HG02798 (cell line): ENCODE data around the gene PPP1R13L.
"Not testable (repeated sequence)": the region's sequence is repeated elsewhere in the genome, so short reads cannot be mapped to it uniquely, and the experiment has no call there.

Experiments used
- ATAC-seq: cut with Tn5 transposase; IDR thresholded peaks from one replicate; pipeline ENCODE4 v1.9.1; 2021; ENCODE audit warnings: mild to moderate bottlenecking; ENCODE audit not compliant: unreplicated experiment, poor library complexity

Gene PPP1R13L

DNA sequence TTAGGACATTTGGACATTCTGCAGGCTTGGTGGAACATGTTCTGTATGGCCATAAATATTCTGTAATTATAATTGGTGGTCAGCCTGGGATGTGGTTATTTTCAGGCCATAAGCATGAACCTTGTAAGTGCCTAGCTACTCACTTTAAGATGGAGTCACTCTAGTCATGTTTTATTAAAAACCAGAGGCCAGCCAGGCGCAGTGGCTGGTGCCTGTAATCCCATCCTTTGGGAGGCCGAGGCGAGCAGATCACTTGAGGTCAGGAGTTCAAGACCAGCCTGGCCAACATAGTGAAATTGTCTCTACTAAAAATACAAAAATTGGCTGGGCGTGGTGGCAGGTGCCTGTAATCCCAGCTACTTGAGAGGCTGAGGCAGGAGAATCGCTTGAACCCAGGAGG lies 2.7 kb upstream of the PPP1R13L start:
- not testable (repeated sequence) for ATAC-seq

DNA sequence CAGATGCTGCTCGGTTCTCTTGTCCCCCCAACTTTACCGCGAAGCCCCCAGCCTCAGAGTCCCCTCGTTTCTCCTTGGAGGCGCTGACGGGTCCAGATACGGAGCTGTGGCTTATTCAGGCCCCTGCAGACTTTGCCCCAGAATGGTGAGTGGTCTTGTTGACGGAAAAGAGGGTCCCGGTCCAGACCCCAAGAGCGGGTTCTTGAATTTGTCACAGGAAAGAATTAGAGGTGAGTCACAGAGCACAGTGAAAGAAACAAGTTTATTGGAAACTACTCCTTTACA lies 2.2 kb upstream of the PPP1R13L start:
- ATAC-seq = no peak

DNA sequence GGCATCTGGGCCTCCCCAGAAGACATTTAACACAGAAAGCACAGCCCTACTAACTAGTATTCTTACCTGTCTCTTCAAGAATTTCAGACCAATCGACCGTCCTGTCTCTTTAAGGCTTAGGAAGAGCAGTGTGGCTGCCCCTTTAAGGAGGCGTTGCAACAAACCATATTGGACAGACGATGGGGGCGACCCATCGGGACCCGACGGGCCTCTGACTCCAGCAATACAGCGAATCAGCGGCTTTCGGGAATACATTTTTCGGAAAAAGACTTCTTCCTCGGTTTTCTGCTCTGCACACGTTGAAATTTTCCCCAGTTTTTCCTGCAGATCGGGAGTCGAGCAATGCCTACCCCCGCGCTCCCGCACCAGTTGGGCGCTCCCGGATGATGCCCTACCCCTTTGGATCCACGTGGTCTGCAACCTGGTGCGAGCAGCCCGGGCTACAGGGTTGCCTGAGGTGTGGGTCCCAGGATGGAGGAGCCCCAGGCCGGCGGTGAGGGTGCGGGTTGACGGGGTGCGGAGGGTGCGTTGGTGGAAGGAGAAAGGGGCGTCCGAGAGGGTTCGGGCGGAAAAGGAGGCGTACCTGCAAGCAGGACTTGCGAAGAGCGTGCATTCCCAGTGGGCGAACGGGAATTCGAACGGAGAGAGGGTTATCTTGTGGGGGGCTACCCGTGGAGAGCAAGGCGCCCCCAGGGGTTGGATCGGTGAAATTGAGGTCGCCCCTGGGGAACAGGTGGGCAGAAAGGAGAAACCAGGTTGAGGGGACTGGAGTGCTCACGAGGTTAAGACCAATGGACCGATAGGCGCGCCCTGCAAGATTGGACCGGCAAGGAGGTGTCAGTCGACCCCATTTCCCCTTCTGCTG lies 1.6 kb upstream of the PPP1R13L start, which contains the start of gene POLR1G:
Gene POLR1G (plus strand): TSS at position 419 of the 865 bp plus-strand sequence. CDS start 53 bp downstream, at position 472.
- peak; percentile 76 for ATAC-seq

DNA sequence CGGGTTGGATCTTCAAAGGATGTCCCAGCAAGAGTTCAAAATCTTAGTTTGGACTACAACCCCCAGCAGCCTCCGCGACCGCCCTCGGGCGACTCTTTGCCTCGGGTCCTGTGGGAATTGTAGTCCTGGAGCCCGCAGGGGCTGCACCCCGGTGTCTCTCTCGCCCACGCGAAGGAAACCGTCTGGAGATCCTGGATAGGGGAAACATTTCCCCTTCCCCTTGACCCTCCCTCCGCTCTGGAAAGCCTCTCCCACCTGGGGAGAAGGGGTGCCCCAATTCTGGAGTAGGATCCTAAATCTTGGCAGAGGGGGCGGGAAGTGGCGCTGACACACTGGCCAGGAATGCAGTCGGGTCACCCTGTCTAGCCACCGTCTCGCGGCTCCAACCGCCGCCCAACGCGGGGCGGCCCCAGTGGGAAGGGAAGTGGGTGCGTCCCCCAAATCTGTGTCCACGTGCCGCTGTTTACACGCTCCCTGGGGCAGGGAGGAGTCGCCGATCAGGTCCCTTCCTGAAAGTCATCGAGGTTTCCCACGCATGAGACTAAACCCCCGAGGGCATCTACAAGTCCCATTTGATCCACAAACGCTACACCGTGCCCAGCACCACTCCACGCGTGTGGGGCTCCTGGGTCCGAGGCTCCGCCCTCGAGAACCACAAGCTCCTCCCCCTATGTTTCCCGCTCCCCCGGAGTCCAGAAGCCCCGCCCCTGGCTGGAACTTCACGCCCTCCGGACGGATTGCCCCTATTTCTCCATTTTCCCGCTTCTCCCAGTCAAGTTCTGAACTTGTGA lies 761 bp upstream of the PPP1R13L start:
- ATAC-seq = peak; percentile 66

DNA sequence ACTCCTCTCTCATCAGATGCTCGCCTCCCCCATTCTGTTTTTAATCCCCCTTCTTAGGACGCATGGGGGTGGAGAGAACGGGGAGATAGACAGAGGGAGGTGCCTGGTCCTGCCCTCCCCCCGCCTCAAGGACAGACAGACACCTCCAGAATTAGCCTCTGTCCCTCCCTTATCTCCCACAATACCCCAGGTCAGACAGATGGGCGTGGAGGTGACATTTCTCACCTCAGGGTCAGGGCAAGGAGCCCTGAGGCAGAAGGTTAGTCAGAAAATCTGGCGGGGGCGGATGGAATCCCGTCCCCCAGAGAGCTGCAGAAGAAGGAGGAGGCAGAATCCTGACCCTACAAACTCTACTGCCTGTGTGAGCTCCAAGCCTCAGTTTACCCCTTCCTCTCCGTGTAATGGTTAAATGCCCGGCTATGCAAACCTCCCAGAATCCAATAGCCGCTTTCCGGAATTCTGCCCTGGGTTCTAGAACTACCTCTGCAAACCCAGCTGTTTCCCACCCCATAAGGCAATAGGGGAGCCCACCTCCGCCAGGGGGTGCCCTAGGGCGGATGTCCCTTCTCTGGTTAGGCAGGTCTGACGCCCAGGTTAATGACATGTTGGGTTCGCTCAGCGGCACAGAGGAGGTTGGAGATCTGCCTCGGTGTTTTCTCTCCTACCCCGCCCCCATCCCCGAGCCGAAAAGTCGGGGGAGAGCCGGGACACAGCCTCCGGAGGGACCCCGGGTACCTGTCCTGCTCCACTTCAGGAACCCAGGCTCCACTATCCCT lies 900 bp downstream of the PPP1R13L start:
- ATAC-seq = no peak

DNA sequence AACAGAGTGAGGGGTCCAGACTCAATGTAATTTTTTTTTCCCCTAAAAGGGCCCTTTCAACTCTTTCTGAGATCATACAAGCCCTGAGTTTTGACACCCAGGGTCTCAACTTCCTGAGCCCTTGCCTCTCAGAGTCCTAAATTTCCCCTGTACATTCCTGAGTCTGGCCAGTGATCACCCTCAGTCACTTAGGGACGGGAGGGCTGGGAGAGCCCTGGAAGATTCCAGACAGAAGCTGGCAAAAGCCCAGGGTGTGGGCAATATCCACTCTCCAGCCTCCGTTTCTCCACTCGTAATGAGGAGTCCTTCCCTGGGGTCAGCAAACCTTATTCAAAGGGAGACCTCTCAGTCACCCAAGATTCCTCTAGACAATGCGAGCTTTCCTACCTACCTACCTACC lies 1.6 kb downstream of the PPP1R13L start:
- ATAC-seq = no peak

DNA sequence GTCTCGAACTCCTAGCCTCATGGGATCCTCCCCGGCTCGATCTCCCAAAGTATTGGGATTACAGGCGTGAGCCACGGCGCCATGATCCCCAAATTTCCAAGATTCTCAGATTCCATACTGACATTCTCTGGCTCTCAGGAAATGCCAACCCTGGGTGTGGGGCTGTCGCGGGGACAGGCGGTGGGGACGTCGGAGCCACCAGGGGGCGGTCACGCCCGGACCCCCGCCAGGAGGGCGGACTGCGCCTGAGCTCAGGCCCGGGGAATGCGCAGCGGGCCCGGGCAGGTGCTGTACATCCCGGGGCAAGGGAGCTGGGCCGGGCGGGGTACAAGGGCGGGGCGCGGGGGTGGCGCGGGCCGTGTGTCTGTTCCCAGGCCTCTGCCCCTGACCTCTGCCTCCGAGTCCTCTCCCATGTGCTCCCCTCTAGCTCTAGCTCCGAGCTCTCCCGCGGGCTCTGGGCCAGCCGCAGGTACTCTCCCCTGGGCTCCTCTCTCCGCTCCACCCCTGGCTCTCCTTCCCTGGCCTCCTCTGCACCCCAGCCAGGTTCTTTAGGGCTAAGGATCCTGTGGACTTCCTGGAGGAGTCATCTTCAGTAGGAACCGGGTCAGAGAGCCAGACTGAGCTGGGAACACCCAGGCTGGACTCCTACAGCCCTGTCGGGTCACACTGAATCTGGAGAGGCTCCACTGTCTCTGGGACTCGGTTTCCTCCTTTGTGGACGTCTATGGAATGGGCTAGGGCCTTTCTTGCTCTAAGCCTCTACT lies 2.4 kb downstream of the PPP1R13L start:
- no peak for ATAC-seq

DNA sequence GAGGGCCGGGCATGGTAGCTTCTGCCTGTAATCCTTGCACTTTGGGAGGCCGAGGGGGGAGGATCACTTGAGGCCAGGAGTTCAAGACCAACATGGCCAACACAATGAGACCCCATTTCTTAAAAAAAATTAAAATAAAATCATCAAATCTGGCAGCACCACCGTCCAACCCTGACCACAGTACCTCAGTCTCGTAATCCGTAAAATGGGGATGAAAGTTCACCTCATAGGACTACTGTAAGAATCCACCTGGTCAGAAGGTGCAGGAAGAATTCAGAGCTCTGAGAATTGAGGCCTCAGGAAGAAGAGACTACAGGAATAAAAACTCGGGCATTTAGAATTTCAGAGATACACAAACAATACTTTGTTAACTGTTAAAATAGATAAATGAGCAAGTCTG lies 3.1 kb downstream of the PPP1R13L start:
- ATAC-seq = no peak

DNA sequence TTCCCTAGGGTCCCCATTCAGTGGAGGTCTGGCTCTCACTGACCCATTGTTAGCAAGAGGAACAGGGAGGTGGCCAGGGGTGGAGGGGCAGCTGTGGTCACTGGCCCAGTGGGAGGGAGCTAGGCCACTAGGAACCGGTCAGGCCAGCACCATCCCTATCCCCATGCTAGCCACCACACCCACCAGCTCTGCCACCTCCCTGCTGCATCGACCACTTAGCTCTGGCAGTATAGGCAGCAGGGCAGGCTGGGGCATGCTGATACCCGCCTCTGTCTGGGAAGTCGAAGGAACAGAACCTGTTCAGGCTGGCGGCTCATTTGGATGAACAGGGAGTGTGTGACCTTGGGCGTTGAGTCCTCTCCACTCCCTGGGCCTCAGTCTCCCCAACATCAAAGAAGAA lies 4.7 kb downstream of the PPP1R13L start:
- no peak for ATAC-seq

DNA sequence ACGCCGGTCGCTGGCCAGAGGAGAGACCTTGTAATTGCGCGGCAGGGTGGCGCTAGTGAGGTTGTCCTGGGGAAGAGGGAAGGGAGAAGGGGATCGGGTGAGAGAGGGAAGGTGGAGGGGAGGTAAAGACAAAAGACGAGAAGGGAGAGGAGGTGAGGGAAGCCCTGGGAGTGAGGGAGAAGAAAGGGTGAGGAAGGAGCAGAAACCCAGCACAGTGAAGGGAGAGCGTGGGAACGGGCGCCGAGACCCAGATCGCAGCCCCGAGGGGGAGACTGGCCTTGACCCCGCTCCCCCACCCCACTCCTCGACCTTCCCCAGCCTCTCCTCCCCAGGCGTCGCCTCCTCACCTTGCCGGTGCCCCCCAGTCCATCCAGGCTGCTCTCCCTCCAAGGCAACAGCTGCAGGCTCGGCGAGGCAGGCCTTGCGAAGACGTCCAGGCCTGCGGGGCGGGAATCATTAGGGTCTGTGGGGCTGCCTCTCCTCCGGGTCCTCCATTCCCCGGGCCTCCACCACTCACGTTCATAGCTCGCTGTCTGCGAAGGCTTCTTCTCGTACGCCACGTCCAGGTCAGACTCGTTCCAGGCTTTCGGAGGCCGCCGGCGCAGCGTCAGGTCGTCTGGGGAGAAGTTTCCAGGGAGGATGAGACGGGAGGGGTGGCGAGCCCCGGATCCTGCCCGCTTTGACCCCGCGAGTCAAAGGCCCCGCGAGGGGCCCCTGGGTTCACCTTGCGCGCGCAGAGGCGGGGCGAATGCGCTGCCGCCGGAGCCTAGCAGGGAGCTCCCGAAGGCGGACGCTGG lies 8.8 kb downstream of the PPP1R13L start:
- ATAC-seq = no peak

DNA sequence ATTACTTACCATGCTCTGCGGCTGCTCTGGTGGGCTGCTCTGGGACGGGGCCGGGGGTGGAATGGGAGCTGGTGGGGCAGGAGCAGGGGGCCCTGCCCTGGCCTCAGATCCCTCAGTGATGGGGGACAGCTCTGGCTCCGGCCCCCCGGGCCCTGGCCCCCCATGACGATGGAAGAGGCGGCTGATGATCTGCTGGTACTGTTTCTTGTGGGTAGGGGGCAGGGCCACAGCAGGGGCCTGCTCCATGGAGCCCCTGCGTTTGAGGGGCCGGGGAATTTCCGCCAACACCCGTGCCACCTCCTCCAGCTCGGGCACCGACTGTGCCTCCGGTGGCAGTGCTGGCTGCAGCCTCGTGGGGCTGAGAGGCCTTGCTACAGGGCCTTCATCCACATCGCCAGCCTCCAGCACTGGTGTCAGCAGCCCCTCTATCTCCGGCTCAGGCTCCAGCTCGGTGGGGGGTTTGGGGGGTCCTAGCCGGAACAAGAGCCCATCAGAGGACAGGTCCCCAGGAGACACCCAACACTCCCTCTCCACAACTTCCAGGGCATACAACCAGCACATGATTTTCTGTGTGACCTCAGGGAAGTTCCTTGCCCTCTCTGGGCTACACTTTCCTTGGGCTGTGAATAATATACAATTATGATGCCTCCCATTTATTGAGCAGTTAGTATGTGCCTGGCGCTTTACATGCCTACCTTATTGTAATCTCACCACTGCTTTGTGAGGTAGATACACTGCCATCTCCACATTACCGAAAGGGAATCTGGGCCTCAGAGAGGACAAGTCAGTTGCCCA lies 12.8 kb downstream of the PPP1R13L start:
- no peak for ATAC-seq

DNA sequence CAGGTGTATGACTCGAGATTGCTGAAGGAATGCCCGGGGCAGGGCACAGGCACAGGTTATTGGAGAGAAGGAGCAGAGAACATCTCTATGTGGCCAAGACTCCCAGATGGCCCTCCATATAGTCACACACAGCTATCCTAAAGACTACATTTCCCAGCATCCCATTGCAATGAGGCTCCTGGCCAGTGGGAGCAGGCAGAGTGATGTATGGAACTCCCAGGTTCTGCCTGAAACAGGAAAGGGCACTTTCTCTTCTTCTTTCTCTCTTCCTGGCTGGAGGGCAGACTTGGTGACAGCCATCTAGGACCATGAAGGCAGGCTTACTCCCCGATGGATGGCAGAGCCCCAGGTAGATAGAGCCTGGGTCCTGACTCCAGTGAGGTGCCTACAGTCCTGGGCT lies 13.5 kb downstream of the PPP1R13L start:
- ATAC-seq = no peak

DNA sequence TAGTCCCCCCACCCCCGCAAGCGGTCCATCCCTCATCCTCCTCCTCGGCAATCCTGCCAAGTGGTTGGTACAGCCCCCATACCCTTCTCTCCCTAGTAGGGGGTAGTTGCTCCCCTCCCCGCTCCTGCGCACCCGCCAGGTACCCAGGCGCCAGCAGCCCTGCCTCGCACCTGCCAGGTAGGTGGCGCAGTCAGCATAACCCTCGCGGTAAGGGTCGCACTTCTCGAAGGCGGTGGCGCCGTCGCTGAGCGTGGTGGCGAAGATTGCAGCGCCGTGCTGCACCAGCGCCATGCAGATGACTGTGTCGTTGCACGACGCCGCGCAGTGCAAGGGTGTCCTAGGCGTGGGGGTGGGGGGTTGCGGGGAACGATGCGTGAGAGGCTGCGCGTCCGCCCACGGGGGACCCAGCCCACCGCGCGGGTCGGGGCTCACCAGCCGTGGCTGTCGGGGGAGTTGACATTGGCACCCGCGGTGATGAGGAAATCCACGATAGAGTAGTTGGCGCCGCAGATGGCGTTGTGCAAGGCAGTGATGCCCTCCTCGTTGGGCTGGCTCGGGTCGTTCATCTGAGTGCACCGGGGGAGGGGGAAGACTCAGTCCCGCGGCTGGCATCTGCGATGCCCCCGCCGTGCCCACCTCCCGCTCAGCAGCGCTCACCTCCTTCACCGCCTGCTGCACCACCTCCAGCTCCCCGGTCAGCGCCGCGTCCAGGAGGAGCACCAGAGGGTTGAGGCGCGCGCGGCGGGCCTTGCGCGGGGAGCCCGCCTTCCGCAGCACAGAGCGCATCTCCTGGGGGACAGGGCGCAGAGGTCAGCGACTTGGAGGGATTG lies 19.3 kb downstream of the PPP1R13L start:
- ATAC-seq = no peak

DNA sequence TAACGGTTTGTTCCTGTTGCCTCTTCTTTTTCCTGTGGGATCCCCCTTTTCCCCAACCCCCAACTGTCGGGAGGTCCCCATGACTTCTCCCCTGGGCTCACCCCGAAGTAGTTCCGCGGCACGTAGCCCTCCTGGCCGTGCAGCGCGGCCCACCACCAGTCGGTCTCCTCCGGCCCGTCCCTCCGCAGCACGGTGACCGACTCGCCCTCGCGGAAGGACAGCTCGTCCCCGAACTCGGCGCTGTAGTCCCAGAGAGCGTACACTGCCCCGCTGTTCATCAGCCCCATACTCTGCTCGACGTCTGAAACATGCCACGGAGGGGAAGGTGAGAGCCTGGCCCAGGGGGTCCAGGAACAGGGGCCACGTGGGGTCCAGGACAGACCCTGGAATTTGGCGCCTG lies 22.4 kb downstream of the PPP1R13L start:
- no peak for ATAC-seq

DNA sequence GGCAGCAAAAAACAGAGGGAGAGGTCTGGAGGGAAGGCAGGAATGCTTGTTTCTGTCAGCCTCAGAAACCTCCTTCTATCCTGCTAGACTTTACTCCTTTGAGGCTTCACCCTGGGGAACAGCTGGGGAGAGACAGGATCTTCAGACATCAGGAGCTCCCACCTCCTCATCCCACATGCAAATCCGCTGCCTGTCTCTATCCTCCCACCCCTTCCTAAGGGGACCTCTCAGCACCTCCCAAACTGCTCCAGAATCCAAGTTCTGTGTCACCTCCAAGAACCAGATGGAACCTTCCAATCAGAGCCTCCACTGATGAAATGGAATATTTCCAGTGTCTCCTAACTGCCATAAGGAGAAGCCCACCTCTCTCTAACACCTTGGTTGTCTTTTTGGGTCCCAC lies 24.8 kb downstream of the PPP1R13L start:
- ATAC-seq = no peak

DNA sequence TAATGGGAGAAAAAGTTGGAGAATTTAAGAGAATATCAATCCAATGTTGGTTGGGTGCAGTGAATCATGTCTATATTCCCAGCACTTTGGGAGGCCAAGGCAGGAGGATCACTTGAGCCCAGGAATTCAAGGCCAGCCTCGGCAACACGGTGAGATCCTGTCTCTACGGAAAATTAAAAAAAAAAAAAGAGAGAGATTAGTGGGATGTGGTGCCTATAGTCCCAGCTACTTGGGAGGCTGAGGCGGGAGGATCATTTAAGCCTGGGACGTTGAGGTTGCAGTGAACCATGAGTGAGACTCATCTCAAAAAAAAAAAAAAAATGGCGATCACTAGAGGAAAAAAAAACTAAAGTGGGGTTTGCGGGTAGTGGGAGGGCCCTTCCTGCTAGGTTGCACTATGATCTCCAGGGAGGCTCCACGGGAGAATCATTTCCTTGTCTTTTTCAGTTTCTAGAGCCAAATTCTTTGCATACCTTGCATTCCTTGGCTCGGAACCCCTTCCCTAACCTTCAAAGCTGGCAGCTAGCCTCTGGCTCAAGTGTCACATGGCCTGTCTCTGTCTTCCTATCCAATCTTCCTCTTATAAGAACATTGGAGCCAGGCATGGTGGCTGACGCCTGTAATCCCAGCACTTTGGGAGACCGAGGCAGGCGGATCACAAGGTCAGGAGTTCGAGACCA lies 28.7 kb downstream of the PPP1R13L start:
- ATAC-seq = no peak
